GM18907 (cell line): ENCODE data around the gene LMLN.
"Not testable (repeated sequence)": the region's sequence is repeated elsewhere in the genome, so short reads cannot be mapped to it uniquely, and the experiment has no call there.

ENCODE experiments used
- ATAC-seq: cut with Tn5 transposase; IDR thresholded peaks from one replicate; pipeline ENCODE4 v1.9.1; 2021; ENCODE audit warnings: mild to moderate bottlenecking, moderate library complexity; ENCODE audit not compliant: unreplicated experiment

LMLN gene

DNA sequence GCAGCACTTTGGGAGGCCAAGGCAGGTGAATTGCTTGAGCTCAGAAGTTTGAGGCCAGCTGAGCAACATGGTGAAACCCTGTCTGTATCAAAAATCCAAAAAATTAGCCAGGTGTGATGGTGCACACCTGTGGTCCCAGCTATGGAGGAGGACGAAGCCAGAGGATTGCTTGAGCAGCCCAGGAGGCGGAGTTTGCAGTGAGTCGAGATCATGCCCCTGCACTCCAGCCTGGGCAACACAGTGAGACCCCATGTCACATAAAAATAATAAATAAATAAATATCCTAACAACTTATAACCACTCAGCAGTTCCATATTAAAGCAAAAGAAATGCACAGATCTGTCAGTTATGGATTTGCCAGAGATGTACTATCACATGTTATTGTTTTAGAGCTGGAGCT lies 62.6 kb downstream of the LMLN start:
- ATAC-seq: no peak

DNA sequence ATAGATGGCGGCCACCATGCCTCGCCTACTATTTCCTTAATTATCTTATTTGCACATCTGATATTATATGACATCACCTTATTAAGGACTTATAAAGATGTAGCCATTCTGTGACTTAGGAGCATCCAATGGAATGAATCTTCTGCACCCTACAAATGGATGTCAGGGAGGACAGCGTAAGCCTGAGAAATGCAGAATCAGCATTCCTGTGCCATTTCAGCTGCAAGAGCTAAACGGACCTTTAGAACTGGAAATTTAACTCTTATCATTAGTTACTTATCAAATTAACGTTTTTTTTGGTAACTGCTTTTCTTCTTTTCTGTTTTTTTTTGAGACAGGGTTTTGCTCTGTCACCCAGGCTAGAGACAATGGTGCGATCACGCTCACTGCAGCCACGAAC lies 65.6 kb downstream of the LMLN start:
- ATAC-seq: no peak

DNA sequence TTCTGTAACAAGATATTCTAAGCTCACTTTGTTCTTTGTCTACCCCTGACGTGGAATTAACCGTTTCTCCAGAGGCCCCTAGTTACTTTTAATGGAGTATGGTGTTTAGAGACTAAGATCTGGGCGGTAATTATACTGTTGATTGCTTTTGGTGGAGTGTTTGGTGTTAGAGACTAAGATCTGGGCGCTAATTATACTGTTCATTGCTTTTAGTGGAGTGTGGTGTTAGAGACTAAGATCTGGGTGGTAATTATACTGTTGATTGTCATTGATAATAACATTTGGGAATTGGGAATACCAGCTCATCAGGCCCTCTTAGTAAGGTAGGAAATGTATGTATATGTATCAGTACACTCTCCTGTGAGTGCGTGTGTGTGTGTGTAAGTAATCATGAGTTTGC lies 66.6 kb downstream of the LMLN start:
- ATAC-seq: no peak

DNA sequence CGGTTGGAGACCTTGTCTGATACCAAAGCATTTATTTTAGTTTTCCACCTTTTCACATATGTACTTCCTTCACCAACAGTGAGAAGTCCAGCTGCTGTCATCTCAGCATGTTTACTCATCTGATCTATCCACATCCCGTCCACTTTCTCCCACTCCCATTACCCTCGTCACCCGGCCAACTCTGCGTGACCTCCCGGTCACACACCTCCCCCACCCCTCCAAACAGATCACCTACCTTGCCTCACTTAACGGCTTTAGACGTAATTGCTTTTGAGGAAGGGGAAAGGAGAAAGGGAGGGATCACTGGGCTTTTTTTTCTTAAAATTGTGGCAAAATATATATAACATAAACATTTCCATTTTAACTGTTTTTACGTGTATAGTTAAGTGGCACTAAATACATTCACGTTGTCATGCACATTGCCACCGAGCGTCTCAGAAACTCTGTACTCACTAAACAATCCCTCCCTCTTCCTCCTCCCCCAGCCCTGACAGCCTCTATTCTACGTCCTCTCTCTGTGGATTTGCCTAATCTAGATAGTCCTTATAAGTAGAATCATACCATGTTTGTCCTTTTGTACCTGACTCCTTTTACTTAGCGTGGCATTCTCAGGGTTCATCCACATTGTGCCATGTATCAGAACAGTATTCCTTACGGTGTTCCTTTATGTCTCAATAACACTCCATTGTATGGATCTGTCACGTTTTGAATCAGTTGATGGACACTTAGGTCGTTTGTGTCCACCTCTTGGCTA lies 67.2 kb downstream of the LMLN start:
- no peak for ATAC-seq

DNA sequence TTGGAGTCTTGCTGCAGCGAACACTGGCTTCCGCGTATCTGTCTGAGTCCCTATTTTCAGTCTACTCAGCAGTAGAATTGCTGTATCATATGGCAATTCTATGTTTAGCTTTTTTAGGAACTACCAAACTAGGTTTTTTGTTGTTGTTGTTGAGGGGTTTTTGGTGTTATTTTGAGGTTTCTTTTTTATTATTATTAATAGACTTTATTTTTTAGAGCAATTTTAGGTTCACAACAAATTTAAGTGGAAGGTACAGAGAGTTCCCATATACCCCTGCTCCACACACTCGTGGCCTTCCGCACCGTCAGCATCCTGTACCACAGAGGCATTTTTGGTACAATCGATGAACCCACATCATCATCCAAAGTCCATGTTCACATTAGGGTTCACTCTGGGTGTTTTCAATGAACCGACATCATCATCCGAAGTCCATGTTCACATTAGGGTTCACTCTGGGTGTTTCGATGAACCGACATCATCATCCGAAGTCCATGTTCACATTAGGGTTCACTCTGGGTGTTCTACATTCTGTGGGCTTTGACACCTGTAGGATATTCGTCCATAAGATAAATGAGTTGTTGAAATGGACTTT lies 67.9 kb downstream of the LMLN start:
- ATAC-seq: no peak

DNA sequence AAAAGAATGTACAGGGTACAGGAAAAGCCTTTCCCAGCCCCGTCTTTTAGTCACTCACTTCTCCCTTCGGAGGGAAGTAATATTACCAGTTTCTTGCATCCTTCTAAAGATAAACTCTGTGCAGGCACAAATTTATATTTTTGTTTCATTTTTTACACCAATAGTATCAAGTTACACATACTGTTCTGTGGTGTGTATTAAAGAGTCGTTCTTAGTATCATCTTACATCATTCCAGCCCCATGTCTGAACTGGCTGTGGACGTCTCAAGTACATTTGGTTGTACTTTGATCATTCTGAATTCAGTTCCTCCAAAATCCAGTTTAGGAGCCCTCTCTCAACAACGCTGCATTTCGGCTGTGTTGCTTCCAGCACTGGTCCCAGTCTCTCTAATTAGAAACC lies 68.7 kb downstream of the LMLN start:
- ATAC-seq: no peak

DNA sequence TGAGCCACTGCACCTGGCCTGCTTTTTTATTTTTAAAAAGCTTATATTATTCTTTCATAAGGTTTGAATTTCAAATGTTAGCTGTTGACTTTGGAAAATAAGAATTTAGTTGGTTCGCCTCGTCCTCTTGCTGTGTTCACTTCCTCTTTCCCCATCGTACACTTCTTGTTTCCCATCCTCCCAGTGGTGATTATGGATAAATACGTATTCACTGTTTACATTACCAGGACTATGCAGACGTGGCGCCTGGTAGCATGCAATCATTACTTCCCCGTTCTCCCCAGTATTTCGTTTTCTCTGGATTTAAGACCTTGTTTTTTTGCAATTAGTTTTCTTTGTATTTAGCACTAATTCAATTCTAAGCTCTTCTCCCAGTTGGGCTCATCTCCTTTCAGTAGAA lies 70.1 kb downstream of the LMLN start:
- ATAC-seq: no peak

DNA sequence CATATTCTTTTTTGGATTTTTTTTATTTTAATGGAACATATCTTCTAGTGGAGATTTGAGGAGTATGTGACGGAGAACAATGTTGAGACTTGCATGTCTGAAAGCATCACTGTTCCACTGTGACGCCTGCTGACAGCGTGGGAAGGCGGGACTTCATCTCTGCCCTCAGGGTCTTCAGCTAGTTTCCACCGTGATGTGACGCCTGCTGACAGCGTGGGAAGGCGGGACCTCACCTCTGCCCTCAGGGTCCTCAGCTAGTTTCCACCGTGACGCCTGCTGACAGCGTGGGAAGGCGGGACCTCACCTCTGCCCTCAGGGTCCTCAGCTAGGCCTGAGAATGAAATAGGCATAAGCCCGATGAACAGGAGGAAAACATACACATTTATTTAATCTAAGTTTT lies 70.7 kb downstream of the LMLN start:
- no peak for ATAC-seq

DNA sequence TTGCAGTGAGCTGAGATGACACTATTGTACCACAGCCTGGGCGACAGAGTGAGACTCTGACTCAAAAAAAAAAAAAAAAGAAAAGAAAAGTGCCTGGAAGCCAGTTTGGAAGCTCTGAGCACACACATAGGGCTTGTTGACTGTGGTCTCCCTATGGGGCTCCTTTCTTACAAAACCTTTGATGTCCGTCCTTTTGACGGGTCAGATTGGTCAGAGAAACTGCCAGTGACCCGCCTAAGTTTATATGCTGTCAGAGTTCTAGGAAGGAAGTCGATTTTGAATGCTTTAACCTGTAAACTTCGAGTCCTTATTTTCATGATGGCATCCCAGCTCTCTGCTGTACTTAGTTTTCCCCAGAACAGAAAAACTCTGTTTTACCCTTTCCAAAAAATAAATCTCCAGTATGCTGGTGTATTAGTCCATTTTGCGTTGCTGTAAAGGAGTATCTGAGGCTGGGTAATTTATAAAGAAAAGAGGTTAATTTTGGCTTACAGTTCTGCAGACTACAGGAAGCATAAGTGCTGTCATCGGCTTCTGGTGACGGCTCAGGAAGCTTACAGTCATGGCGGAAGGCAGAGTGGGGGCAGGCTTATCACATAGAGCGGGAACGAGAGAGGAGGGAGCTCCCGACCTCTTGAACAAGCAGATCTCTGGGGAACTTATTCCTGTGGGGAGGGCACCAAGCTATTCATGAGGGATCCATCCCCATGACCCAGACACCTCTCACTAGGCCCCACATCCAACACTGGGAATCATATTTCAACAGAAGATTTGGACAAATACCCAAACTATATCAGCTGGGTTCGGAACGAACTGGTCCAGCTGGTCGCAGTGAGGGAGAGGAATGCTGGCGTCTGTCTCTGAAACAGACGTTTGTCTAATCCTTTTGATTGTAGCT lies 72.3 kb downstream of the LMLN start:
- no peak for ATAC-seq

DNA sequence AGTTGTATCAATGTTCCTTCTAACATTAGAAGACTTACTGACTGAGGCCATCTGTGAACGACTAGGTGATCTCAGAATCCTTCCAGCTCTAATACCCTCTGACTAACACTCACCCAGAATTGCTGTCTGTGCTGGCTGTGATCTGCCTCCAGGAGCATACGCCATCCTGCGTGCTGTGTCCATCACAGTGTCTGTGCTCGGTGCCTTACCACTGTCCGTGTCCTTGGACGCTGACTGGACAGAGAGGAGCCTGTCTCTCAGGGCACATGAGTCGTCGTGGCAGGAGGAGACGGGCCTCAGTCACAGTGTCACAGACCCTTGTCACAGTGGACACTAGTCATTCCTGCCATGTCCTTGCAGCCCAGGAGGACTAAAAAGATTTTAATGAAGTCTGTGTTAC lies 83.1 kb downstream of the LMLN start:
- ATAC-seq: no peak

DNA sequence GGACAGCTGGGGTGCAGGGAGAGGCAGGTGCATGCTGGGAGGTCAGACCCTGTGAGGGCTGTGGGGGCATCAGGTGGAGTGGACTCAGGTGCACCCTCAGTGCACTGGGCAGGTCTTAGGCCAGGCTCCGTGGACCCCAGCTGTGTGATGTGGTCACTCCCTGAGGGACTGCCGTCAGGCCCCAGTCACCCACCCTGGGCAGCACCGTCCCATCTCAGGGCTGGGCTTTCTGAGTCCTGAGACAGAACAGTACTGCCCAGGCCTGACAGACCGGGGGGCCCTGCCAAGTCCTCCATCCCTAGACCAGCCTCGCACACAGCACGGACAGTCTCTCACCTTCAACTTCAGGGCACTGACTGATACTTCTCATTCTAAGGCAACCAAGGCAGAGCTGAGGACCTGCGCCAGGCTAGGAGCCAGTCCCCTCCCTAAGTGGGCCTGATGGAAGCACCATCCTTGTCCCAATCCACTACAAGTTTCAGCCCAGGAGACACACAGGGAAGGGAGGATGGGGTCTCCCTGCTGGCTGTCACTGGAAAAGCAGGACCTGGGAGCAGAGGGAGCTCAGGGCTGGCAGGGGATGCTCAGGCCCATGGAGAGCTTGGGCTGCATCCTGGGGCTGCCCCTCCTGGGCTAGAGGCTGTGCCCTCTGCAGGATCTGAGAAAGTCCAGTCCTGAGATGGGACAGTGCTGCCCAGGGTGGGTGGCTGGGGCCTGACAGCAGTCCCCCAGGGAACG lies 86.3 kb downstream of the LMLN start:
- ATAC-seq: no peak

DNA sequence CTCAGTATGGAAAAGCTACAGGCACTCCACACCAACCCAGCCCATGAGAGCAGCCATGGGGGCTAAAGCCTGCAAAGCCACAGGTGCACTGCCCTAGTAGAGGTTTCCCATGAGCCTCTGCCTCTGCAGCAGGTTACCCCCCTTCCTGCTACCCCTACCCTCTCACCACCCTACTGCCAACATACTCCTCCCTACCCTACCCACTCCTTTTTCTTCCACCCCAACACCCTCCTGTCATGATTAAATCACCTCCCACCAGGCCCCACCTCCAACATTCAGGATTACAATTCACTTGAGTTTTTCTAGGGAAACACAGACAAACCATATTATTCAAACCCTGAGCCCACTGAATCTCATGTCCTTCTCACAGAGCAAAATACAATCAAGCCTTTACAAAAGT lies 88.4 kb downstream of the LMLN start:
- no peak for ATAC-seq

DNA sequence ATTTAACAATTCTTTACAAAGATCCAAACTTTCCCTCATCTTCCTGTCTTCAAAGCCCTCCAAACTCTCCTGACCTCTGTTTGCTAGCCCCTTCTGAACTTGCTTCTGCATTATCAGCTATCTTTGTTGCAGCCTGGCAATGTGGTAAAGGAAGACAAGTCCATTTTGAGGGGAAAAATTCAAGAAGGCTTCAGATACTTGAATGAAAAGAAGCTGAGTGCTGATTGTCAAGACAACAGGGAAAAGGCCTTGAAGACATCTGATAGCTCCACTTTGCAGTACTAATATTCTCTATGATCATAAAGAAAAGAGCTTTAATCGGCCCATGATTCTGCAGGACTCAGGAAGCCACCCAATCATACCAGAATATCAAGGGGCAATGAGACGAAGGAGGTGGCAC lies 91.8 kb downstream of the LMLN start:
- no peak for ATAC-seq

DNA sequence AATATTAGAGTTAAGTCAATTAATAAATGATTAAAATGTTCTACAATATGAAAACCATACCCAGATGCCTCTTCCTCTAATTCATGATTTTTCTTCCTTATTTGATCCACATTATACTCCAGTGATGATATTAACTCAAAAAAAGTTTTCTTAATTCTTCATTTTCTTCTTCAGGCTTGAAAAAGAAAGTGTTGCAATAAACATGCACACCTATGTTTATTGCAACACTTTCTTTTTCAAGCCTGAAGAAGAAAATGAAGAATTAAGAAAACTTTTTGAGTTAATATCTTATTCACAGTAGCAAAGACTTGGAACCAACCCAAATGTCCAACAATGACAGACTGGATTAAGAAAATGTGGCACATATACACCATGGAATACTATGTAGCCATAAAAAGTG lies 93.4 kb downstream of the LMLN start:
- not testable (repeated sequence) for ATAC-seq

DNA sequence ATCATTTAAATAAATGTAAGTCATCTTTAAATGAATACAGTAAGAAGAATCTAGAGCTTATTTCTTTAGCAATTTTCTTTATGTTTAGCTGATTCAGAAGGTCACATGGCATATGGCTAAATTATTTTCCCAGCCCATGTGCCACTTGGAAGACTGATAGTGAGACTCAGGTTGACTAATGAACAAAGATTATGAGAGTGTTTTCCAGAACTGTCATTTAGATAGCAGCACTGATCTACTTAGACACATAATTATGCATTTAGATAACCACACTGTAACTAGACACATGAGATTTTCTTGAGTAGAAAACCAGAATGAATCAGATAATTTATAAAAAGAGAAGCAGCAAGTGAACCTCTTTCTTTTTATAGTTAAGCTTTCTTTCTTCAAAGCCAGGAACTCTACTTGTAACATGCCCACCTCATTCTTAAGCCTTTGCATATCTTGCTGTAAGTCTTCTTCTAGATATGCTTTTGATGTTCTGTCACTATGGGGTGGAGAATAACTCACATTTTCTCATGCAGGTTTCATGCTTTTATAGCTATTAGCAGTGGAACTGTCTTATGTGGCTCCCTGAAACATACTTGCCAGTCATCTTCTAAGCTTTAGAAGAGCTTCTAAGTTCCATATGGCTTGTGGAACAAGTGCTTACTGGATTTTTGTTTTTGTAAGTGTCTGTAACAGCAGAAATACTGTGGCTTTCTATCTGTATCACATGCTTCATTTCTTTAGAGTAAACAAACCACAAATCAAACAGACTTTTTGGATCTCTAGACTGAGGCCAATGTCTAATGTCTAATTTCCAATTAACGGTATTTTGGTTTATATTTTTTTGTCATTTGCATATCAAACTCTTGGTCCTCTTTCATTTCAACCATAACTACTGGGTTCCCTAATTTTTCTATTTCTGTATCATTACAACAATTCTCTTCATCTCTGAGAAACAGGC lies 101.4 kb downstream of the LMLN start:
- no peak for ATAC-seq

DNA sequence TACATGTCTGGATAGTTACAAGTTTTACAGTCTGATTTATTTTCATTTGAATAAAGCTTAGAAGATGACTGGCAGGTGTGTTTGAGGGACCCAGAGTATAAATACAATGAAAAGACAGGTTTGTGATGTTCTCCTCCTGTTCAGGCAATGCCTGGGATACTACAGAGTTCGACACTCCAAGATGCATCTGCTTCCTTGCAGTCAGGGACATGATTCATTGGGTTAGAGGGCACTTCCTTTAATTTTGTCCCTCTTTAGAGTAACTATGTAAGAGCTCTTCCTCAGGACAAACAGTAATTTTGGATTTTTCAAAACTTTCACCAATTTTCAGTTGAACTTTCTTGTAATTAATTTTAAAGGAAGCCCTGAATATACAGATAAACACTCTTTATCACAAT lies 102.0 kb downstream of the LMLN start:
- ATAC-seq: no peak

DNA sequence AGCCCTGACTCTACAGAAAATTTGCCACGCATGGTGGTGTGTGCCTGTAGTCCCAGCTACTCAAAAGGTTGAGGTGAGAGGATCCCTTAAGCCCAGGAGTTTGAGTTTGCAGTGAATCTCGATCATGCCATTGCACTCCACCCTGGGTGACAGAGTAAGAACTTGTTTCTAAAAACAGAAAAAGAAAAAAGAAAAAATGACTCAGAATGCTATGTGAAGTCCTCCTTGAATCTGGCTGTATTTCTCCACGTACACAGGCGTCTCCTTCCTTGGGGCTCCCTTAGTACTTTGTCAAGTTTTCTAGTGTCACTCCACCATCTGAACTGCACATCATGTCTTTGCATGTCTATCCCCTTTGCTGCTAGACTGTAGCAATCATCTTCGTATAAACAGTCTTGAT lies 104.4 kb downstream of the LMLN start:
- ATAC-seq: no peak

DNA sequence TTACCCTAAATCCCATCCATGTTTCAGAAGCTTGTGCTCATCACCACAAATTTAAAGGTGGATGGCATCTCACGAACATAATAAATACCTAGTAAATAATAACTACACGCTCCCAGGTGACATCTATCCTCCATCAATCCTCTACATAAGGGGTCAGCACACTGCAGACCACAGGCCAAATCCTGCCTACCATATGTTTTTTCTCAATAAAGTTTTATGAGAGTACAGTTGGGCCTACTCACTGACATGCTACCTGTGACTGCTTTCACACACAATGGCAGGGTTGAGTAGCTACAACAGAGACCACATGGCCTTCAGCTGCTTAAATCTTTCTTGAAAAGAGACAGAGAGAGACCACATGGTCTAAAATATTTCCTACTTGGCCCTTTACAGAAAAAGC lies 105.9 kb downstream of the LMLN start:
- ATAC-seq: no peak

DNA sequence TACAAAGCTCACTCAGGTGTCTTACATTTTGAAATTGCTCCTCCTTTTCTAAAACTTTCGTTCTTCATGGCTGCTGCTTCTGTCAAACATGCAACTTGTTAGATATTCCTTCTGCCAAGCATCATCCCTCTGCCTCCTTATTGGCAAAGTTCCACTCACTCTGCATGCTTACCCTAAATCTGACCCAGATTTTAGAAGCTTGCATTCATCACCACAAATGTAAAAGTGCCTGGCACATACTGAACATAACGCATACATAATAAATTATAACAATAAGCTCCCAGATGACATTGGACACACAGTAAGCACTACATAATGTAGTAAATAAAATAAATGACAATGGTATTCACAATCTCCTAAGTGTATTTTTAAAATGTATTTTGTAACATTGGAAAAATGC lies 107.4 kb downstream of the LMLN start:
- no peak for ATAC-seq

DNA sequence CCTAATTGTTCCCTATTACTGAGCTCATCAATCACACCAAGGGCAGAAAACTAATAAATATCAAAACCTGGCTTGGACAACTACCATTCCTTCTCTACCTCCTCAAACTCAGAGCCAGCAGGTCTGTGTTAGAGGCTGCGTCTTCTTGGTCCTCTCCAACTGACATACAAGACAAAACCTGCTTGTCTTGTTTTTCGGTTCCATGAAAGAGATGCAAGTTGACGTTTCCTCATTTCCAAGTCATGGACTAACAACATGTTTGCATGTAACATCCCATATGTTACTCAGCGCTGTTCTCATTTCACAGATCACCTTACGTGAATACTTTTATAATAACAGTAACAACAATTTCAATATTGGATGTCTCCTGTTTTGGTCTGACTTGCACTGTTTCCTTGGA lies 110.9 kb downstream of the LMLN start:
- ATAC-seq: no peak
